Activated T-helper 1 cell treated with Interleukin-2 at 50 U/mL for 16 hours (primary cell): ENCODE results near the gene CPNE2.
"Not testable (repeated sequence)": the region's sequence is repeated elsewhere in the genome, so short reads cannot be mapped to it uniquely, and the experiment has no call there.

Experiments used
- DNase-seq: peaks from one replicate; pipeline ENCODE4 v3.0.0-alpha.2; 2020; ENCODE audit warnings: low read depth

CPNE2 gene

DNA sequence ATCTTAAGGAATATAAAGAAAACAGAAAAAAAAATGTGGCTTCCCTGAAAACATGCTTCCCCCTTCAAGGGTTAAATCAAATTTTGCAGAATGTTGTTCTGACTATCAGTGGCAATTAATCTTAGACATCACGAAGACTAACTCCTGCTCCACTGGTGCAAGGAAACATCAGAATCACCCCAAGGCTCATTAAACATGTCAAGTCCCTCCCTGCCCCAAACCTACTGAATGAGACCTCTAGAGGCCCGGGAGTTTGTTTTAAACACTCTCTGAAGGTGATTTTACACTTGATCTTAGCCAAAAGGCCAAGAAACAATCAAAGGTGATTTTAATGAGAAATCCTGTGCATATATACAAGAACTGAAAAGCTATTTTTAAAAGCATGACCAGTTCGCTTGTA, 75.2 kb downstream of the CPNE2 start:
- no peak for DNase-seq

DNA sequence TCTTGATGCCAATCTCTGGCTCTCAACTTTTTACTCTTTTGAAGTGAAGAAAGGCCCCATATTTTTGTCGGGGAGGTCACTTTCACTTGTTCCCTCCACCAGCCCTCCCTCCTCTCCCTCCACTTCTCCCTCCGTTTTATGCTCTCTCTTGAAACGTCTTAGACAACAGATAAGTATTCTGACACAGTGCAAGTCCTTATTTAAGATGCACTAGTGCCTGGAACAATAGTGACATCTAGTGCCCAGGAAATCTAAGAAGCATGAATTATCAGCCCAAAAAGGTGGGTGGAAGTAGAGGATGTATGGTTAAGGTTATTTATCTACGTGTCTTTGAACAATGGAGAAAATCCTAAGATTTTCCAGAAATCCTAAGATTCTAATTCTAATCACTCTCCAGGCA, 75.6 kb downstream of the CPNE2 start:
- DNase-seq = no peak

DNA sequence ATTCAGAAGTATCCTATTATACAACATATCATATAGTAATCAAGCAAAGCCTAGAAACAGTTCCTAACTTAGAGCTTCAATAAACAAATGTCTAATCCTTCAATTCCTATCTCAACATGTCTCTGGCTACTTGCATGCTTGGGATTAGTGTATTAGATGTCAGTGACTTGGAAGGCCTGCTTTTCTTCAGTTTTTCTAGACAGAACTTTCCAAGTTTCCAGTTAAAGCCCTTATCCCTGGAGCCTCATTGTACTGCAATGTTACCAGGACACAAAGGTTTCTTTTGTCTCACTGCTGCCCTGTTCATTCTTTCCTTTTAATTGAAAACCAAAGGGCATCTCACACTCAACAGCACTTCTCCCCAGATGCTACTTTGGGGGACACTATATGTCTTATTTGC, 76.9 kb downstream of the CPNE2 start:
- no peak for DNase-seq

DNA sequence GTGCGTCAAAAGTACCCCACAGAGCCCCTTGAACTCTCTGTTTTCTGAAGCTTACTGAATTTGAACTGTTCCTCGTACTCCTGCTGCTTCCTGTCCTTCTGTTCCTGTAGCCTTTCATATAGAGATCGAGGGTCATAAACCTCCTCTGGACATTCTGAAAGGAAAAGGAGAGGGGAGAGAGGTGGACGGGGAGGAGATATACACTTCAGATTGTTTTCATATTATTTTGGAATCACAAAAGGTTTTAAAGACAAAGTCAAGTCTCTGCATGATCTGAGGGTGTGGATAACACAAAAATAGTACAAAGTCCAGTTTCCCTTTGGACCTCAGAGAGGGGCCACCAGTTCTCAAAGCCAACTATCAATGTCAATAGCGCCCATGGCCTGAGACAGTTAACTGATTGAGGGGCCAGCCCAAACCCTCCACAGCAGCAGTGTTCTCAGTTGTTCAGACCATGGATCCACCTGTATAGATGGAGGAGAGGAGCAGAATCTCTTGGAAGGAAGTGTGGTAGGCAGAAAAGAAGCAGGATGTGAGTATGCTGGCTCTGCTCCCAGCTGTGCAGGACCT, 80.4 kb downstream of the CPNE2 start:
- no peak for DNase-seq

DNA sequence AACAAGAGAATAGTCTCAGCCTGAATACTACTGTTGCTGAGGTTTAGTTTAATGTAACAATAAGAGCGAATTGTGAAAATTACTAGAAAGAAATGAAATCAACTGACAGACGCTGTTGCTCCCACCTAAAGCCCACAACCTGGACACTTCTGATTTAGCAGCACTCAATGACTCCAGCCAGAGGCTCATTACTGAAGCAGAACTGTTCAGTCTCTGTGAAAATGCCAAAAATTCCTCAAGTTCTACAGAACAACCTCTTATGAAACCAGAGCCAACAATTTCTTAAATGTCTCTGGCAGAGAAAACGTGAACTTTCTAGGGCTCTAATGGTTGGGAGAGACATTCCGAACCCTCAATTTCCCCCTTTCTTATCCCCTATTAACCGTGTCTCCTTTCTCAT, 83.5 kb downstream of the CPNE2 start:
- no peak for DNase-seq

DNA sequence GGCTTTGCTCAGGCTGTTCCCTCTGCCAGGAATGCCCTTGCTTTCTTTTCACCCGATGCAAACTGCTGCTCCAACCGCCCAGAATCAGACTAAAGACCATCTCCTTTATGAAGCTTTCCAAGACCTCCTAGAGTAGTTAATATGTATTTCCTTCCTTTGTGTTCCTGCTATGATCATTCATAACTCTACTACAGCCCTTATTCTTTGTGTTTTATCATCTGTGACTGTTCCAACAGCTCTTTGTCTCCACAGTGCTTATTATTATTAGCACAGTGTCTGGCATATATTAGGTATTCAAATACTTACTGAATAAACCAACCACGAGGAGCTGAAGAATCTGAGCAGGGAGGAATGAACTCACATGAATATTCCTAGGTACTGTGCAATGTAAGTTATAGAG, 85.8 kb downstream of the CPNE2 start:
- DNase-seq = no peak

DNA sequence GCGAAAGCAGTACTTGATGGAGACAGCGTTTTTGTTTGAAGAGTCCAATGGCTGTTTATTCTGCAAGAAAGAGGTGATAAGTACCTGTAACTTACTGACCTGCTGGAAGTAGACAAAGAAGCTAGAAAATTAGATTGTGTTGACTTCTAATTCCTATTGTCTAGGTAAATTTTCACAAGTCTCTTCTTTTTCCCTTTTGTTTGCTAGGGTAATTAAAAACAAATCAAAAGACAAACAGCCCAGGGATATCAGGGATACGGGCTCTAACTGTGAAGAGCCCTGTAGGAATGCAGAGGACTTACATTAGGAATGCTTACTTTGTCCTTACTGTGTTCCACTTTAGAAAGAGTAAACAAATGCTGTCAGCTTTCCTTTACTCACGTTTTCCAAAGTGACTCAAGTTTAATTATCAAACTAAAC, 86.4 kb downstream of the CPNE2 start:
- no peak for DNase-seq

DNA sequence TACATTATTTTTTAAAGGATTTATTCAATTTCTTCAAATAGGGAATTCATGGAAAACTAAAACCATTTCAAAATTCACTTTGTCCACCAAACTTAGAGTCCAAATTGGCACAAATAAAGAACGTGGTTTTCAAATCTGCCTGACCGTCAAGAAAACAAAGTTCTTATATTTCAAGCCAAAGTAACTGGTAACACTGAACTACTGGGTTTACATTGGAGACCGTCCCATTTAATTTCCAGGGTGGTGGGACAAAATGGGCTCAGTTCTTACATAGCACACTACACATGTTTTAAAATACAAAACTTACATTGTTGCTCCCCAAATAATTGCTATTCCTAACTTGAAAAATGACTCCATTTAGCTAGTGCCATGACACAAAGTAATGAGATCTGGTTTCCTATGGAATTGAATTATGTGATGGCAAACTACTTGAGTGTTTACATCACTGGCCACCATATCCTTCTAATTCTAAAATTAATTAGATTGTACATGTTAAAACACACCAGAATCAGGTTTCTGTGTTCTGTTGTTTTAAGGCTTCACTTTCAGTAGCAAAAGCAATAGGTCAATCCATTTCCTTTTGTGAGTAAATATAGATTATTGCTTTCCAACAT, 86.9 kb downstream of the CPNE2 start:
- no peak for DNase-seq

DNA sequence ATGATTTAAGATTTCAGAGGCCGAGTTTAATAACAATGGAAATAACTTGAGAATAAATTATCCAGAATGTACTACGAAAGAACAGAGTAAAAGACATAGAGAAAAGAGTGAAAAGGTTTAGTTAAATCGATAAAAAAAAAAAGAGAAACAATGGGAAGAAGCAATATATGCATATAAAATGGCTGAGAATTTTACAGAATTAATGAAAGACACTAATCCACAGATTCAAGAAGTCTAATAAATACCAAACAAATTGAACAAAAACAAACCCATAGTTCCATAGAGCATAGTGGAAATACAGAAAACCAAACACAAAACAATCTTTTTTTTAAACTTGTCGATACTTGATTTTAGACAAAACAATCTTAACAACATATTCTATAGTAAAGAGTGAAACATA, 91.7 kb downstream of the CPNE2 start:
- no peak for DNase-seq

DNA sequence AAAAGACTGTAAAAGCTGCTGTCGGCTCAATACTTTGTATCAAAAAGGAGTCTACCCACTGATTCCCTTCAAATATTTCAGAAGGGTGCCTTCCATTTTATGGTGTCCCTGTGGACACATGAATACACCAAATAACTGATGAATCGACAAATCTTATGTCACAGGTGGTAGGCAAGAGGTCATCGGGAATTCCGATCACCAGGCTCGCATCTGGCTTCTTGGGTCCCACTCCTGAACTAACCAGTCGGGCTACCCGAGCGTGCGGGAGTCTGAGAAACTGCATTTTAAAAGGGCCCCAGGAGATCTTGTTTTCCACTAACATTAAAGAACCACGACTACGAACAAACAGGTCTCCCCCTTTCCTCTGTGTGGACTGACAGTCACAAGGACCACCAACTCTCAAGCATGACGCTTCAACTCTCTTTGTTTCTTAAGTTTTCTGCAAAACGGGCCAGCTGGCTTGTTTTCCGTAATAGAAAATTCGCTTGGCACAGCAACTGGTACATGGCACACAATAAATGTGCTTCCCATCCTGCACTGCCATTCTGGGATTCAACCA, 92.6 kb downstream of the CPNE2 start:
- DNase-seq = no peak

DNA sequence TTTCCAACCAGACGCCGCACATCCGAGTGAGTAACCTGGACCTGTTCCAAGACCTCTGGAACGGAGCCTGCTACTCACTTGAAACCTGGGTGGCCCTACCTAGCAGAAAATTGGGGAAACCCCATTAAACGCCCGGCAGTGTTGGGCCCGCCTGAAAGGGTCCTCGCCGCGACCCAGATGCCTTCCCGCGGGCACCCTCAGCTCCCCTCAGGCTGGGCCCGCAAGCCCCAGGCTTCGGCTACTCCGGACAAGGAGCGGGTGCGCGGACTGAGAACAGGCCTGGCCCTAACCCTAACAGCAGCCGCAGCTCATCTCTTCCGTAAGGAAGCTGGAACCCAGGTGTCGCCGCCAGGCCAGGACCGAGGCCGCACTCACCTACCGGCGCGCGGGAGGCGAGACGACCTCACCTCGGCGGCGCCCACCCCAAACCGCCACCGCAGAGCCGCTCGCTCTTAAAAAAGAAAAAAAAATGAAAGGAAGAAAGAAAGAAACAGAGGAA, 93.1 kb downstream of the CPNE2 start:
- peak; percentile 13 for DNase-seq

DNA sequence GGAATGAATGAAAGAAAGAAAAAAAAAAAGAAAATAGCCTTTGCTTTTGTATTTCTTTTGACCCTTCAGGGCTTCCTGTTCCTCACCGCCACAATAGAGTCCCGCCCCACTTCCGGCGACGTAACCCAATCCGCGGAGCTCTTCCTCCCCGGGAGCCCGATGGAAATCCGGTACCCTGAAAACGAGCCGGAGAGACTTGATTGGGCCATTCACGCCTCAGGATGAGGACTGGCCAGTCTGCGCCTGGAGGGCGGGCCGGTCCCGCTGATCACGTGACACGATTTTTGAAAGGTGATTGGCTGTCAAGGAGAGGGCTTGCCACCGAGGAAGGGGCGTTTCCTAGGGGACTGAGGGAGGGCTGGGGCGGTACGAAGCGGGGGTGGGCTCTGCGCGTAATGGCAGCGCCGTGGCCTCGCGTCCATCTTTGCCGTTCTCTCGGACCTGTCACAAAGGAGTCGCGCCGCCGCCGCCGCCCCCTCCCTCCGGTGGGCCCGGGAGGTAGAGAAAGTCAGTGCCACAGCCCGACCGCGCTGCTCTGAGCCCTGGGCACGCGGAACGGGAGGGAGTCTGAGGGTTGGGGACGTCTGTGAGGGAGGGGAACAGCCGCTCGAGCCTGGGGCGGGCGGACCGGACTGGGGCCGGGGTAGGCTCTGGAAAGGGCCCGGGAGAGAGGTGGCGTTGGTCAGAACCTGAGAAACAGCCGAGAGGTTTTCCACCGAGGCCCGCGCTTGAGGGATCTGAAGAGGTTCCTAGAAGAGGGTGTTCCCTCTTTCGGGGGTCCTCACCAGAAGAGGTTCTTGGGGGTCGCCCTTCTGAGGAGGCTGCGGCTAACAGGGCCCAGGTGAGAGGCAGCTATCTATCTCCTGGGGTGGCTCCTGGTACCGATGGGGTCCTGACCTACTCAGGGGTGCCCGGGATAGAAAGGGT, 93.8 kb downstream of the CPNE2 start, which contains the start of the genes PSME3IP1 and RSPRY1:
TSS of gene PSME3IP1 (minus strand) at position 95 of the 927 bp plus-strand sequence. CDS start 12,185 bp downstream, outside the sequence.
TSS of gene RSPRY1 (plus strand) at position 385 of the 927 bp plus-strand sequence. CDS start 18,330 bp downstream, outside the sequence.
- peak; percentile 98 for DNase-seq

DNA sequence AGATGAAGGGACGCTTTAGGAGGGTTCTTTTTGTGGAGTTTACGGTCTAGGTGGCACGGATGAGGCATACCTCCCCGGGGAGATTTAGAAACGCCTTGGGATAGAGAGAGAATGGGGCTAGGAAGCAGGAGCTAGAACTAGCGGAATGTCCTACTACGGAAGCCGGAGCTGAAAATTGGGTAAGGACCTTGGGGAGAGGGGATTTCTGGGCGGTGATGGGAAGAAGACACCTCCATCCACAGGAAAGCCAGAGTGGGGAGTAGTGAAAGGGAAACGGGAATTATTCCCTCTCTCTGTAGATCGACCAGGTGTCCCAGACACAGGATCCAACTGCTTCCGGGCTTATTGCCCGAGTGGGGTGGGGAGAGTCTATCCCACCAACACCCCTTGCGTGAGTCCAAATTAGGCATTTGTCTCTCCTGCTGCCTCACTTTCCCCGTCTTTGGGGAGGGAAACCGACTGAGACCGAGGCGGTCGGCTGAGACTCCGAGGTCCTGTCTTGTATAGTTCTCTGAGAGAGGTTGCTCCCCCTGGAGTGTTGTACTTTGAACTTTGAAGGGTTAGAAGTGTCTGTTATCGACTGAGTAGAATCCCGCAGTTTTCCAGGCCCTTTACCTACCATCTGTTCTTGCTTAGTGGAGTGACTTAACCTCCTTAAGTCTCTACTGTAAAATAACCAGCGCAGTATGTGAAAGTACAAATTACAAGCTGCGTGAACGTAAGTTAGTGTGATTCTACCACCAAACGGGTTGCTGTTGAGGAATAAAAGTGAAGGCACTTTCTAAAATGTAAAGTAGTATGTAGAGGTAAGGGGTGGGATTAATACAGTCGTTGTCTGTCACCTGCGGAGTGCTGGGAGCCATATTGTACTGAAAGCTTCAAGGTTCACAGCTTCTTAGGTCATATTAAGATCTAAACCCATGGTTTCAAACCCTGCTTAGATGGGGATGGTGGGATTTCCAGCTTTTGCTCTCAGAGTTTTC, 94.8 kb downstream of the CPNE2 start:
- DNase-seq = no peak

DNA sequence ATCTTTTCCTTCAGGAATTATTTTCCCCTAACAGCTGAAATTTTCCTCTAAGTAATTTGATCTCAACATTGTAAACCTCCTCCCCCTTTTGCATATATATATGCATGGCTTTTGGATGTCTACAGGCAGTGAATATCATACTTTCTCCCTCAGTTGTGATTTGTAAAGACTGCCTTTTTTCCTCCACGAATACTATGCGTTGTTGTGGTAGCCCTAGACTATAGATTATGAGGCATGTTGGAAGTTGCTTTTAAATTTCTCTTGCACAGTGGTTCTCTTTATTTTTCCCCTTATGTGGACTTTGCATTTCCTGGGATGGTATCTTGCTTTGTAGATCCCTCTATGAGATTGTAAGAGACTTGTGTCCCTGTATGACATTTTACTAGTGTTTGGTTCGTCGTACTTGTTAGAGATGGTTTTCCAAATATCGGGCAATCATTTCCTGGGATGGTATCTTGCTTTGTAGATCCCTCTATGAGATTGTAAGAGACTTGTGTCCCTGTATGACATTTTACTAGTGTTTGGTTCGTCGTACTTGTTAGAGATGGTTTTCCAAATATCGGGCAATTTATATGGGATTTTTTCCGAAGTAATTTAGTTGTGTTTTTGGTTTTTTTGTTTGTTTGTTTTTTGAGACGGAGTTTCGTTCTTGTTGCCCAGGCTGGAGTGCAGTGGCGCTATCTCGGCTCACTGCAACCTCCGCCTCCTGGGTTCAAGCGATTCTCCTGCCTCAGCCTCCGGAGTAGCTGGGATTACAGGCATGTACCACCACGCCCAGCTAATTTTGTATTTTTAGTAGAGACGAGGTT, 95.7 kb downstream of the CPNE2 start:
- DNase-seq = not testable (repeated sequence)

DNA sequence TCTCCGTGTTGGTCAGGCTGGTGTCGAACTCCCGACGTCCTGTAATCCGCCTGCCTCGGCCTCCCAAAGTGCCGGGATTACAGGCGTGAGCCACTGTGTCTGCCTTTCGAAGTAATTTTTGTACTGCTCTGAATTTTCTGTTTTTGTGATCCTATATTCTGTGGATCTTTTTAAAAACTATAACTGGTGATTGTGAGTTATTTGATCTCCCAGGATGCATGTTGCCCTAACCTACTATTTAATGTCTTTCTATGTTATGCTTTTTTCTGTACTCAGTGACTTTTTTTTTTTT, 96.3 kb downstream of the CPNE2 start:
- no peak for DNase-seq

DNA sequence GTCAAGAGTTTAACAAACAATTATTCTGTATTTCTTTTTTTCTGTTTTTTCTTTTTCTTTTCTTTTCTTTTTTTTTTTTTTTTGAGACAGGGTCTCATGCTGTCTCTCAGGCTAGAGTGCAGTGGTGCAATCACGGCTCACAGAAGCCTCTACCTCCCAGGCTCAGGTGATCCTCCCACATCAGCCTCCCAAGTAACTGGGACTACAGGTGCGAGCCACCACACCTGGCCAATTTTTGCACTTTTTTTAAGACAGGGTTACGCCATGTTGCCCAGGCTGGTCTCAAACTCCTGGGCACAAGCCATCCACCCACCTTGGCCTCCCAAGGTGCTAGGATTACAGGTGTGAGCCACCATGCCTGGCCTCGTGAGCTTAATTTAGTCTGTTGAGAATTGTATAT, 97.1 kb downstream of the CPNE2 start:
- DNase-seq = not testable (repeated sequence)

DNA sequence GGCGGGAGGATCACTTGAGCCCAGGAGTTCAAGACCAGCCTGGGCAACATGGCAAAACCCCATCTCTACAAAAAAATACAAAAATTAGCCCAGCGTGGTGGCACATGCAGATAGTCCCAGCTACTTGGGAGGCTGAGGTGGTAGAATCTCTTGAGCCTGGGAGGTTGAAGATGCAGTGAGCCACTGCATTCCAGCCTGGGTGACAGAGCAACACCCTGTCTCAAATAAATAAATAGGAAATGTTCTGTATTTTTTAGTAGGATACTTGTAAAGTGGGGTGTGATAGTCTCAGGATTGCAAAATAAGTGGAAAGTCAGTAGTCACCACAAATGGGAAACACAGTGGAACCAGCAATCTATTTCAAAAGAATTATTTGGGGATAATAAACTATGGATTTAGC, 97.8 kb downstream of the CPNE2 start:
- no peak for DNase-seq

DNA sequence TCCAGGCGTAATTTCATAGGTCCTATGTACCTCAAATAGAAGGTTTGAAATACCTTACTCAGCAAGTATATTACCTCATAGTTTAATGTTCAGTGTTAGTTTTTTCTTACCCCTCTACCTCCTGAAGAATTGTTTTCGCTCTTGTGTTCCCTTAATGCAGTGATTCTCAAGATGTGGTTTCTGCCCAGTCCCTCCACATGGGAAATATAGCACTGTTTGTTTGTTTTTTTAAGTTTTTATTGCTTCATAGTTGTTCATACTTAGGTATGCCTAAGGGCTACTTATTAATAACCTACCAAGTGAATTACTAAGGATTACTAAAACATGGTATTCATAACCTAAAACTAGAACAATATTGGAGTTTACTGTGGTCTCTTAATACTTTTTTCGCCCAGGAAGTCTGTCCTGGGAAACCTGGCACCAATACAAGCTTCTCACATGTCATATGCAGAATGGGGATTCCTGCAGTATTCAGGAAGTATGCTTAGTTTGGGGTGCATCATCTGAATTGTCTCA, 98.7 kb downstream of the CPNE2 start:
- DNase-seq = no peak

DNA sequence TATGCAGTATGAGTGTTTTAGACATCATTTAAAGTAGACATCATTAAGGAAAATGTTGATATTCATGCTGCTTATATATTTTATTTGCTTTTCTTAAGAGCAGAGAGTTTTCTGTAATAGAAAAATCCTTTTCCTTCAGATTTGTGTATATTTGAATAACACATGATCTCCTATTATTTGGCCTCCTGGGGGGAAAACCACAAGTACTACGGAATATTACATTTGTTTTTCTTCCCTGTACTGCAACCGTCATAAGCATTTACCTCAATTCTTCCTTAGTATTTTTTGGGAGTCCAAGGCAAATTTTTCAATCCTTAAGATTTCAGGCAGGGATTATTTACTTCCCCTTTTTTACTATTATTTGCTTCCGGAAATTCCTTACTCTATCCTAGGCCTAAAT, 99.8 kb downstream of the CPNE2 start:
- DNase-seq = no peak
